ENCODE data around the gene CLSTN1. TPM values are rescaled to one million over a fixed set of nuclear protein-coding genes. Genes with fewer than 3 reads are reported as not detected.

The CLSTN1 gene
- total and polyA plus RNA-seq, 2 of the 13 experiments (the other 11 are each of a cell fraction or from before 2014, with no cell fraction given), result 19.7 to 29.8 TPM

DNA sequence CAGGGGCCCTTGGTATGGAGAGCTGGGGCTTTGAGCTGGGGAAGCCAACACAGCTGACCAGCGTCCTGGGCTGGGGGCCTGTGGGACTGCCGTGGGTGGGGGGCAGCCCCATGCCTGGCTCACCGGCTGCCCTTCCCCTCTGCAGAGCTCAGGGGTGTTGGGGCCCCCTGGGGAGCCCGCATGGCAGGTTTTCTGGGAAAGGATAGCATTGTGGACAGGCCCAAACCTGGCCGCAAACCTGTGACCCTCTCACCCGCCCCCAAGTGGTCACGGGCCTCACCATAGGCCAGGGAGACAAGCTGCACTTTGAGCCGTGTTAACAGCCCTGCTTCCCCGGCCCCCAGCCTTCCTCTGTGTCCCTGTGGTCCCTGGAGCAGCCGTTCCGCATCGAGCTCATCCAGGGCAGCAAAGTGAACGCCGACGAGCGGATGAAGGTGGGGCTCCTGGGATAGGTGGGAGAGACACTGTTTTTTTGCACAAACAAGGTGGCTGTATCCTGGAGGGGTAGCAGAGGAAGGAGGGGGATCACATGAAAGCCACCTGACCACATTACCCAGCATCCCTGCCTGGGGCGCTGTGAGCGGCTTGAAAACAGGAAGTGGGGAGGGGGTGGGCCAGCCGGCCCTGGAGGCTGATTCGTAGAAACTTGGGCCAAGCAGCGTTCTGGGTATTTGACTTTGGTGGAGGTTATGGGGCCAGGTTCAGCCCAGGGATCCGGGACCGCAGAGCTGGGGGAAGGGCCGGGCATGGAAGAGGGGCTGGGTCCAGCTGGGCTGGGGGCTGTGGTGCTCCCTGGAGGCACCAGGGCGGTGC is 106.4 kb downstream of the CLSTN1 start (continued):
- TF ChIP-seq, protein P1, sequence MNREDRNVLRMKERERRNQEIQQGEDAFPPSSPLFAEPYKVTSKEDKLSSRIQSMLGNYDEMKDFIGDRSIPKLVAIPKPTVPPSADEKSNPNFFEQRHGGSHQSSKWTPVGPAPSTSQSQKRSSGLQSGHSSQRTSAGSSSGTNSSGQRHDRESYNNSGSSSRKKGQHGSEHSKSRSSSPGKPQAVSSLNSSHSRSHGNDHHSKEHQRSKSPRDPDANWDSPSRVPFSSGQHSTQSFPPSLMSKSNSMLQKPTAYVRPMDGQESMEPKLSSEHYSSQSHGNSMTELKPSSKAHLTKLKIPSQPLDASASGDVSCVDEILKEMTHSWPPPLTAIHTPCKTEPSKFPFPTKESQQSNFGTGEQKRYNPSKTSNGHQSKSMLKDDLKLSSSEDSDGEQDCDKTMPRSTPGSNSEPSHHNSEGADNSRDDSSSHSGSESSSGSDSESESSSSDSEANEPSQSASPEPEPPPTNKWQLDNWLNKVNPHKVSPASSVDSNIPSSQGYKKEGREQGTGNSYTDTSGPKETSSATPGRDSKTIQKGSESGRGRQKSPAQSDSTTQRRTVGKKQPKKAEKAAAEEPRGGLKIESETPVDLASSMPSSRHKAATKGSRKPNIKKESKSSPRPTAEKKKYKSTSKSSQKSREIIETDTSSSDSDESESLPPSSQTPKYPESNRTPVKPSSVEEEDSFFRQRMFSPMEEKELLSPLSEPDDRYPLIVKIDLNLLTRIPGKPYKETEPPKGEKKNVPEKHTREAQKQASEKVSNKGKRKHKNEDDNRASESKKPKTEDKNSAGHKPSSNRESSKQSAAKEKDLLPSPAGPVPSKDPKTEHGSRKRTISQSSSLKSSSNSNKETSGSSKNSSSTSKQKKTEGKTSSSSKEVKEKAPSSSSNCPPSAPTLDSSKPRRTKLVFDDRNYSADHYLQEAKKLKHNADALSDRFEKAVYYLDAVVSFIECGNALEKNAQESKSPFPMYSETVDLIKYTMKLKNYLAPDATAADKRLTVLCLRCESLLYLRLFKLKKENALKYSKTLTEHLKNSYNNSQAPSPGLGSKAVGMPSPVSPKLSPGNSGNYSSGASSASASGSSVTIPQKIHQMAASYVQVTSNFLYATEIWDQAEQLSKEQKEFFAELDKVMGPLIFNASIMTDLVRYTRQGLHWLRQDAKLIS (CRISPR knock-in tag; IDR thresholded peaks at IDR 0.05), result no peak; the same call in 1 of the 2 replicates
- TF ChIP-seq ZSCAN29 (CRISPR knock-in tag; conservative IDR thresholded peaks at IDR 0.05) (peak; percentile 72), ZSCAN12 (CRISPR knock-in tag; IDR thresholded peaks at IDR 0.05) (no peak), ZNF263 (CRISPR knock-in tag; IDR thresholded peaks at IDR 0.05) (peak; percentile 90), EP300 (IDR thresholded peaks at IDR 0.05; ENCODE audit: low read depth in 2 of 2, low read length in 2 of 2) (peak in 1 of 2 experiments; percentile 52; a peak in 2 of 4 replicates), EP300 (CRISPR knock-in tag; IDR thresholded peaks at IDR 0.05; ENCODE audit: borderline replicate concordance) (peak; percentile 61; the same call in 1 of the 2 replicates), ARID2 (CRISPR knock-in tag; IDR thresholded peaks at IDR 0.05; ENCODE audit: borderline replicate concordance) (no peak), TCF12 (IDR thresholded peaks at IDR 0.05) (no peak), TCF12 (CRISPR knock-in tag; IDR thresholded peaks at IDR 0.05) (no peak; the same call in 1 of the 2 replicates), MIER3 (CRISPR knock-in tag; IDR thresholded peaks at IDR 0.05; ENCODE audit: borderline replicate concordance) (peak; percentile 87), CEBPB (IDR thresholded peaks at IDR 0.05; ENCODE audit: borderline replicate concordance, low read depth, low read length) (no peak), SIN3B (IDR thresholded peaks at IDR 0.05; ENCODE audit: low read length) (0 out of 2 replicates have a peak, but pooled peaks have one; percentile 18), ZNF3 (CRISPR knock-in tag; IDR thresholded peaks at IDR 0.05) (no peak), FOXK2 (IDR thresholded peaks at IDR 0.05) (peak; percentile 16; the same call in 1 of the 2 replicates), ZFP90 (CRISPR knock-in tag; IDR thresholded peaks at IDR 0.05; ENCODE audit: borderline replicate concordance) (peak; percentile 42; the same call in 1 of the 2 replicates)
- TF ChIP-seq, protein P2, sequence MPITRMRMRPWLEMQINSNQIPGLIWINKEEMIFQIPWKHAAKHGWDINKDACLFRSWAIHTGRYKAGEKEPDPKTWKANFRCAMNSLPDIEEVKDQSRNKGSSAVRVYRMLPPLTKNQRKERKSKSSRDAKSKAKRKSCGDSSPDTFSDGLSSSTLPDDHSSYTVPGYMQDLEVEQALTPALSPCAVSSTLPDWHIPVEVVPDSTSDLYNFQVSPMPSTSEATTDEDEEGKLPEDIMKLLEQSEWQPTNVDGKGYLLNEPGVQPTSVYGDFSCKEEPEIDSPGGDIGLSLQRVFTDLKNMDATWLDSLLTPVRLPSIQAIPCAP (CRISPR knock-in tag; IDR thresholded peaks at IDR 0.05; ENCODE audit: low read depth), result peak; percentile 74; the same call in 1 of the 2 replicates
- TF ChIP-seq, protein P3, sequence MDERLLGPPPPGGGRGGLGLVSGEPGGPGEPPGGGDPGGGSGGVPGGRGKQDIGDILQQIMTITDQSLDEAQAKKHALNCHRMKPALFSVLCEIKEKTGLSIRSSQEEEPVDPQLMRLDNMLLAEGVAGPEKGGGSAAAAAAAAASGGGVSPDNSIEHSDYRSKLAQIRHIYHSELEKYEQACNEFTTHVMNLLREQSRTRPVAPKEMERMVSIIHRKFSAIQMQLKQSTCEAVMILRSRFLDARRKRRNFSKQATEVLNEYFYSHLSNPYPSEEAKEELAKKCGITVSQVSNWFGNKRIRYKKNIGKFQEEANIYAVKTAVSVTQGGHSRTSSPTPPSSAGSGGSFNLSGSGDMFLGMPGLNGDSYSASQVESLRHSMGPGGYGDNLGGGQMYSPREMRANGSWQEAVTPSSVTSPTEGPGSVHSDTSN (CRISPR knock-in tag; IDR thresholded peaks at IDR 0.05), result no peak
- TF ChIP-seq, protein P4, sequence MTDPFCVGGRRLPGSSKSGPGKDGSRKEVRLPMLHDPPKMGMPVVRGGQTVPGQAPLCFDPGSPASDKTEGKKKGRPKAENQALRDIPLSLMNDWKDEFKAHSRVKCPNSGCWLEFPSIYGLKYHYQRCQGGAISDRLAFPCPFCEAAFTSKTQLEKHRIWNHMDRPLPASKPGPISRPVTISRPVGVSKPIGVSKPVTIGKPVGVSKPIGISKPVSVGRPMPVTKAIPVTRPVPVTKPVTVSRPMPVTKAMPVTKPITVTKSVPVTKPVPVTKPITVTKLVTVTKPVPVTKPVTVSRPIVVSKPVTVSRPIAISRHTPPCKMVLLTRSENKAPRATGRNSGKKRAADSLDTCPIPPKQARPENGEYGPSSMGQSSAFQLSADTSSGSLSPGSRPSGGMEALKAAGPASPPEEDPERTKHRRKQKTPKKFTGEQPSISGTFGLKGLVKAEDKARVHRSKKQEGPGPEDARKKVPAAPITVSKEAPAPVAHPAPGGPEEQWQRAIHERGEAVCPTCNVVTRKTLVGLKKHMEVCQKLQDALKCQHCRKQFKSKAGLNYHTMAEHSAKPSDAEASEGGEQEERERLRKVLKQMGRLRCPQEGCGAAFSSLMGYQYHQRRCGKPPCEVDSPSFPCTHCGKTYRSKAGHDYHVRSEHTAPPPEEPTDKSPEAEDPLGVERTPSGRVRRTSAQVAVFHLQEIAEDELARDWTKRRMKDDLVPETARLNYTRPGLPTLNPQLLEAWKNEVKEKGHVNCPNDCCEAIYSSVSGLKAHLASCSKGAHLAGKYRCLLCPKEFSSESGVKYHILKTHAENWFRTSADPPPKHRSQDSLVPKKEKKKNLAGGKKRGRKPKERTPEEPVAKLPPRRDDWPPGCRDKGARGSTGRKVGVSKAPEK (CRISPR knock-in tag; IDR thresholded peaks at IDR 0.05; ENCODE audit: borderline replicate concordance), result no peak
- TF ChIP-seq, protein P5, sequence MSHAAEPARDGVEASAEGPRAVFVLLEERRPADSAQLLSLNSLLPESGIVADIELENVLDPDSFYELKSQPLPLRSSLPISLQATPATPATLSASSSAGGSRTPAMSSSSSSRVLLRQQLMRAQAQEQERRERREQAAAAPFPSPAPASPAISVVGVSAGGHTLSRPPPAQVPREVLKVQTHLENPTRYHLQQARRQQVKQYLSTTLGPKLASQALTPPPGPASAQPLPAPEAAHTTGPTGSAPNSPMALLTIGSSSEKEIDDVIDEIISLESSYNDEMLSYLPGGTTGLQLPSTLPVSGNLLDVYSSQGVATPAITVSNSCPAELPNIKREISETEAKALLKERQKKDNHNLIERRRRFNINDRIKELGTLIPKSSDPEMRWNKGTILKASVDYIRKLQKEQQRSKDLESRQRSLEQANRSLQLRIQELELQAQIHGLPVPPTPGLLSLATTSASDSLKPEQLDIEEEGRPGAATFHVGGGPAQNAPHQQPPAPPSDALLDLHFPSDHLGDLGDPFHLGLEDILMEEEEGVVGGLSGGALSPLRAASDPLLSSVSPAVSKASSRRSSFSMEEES (CRISPR knock-in tag; IDR thresholded peaks at IDR 0.05), result peak; percentile 98

Data from HepG2 (cell line).